Loucy (cell line): ENCODE measurements around the gene STT3A.

Experiments
- H2AFZ ChIP-seq: fragments of 200-600 bp; sonication (generic); 2 replicates; pipeline ENCODE4 v1.6.0; 2016; ENCODE audit warnings: antibody characterized with exemption, mild to moderate bottlenecking, low read length, moderate library complexity
- H3F3A ChIP-seq: fragments of 200-600 bp; 2 replicates; pipeline ENCODE4 v1.6.0; 2016; ENCODE audit warnings: antibody characterized with exemption, low read depth, mild to moderate bottlenecking
- H3K27me3 ChIP-seq: fragments of 200-600 bp; sonication (generic); 2 replicates; pipeline ENCODE4 v1.6.1; 2014; ENCODE audit warnings: low read length, mild to moderate bottlenecking; ENCODE audit not compliant: insufficient read depth, poor library complexity, severe bottlenecking
- H3K36me3 ChIP-seq: fragments of 200-600 bp; sonication (generic); 2 replicates; pipeline ENCODE4 v1.6.1; 2016; ENCODE audit warnings: low read length; ENCODE audit not compliant: insufficient read depth
- H3K4me1 ChIP-seq: fragments of 200-600 bp; sonication (generic); 2 replicates; pipeline ENCODE4 v1.5.1; 2014; ENCODE audit warnings: low read length, mild to moderate bottlenecking; ENCODE audit not compliant: insufficient read depth, poor library complexity, severe bottlenecking
- H3K4me2 ChIP-seq: fragments of 200-600 bp; sonication (generic); 2 replicates; pipeline ENCODE4 v1.6.0; 2014; ENCODE audit warnings: antibody characterized with exemption, low read length, low read depth, mild to moderate bottlenecking; ENCODE audit not compliant: poor library complexity, severe bottlenecking
- H3K4me3 ChIP-seq: fragments of 200-600 bp; sonication (generic); 2 replicates; pipeline ENCODE4 v1.5.1; 2014; ENCODE audit warnings: low read length, mild to moderate bottlenecking, mixed read lengths; ENCODE audit not compliant: poor library complexity, severe bottlenecking
- H3K79me2 ChIP-seq: fragments of 200-600 bp; sonication (generic); 2 replicates; pipeline ENCODE4 v1.6.1; 2014; ENCODE audit warnings: low read length; ENCODE audit not compliant: insufficient read depth
- H3K9ac ChIP-seq: fragments of 200-600 bp; sonication (generic); 2 replicates; pipeline ENCODE4 v1.6.0; 2014; ENCODE audit warnings: mild to moderate bottlenecking, low read depth, low read length, moderate library complexity; ENCODE audit not compliant: poor library complexity, severe bottlenecking
- H3K9me2 ChIP-seq: fragments of 200-600 bp; sonication (generic); replicated peaks from 2 replicates; pipeline ENCODE4 v1.6.1; 2016; ENCODE audit warnings: low read depth, low read length, mixed read lengths
- H3K9me3 ChIP-seq: fragments of 200-600 bp; sonication (generic); 2 replicates; pipeline ENCODE4 v1.6.1; 2014; ENCODE audit warnings: mild to moderate bottlenecking, antibody characterized with exemption, low read length, low read depth; ENCODE audit not compliant: insufficient read depth
- H4K20me1 ChIP-seq: fragments of 200-600 bp; sonication (generic); 2 replicates; pipeline ENCODE4 v1.6.0; 2014; ENCODE audit warnings: antibody characterized with exemption, low read length, mild to moderate bottlenecking; ENCODE audit not compliant: insufficient read depth, poor library complexity, severe bottlenecking
- CTCF ChIP-seq: fragments of 200-600 bp; sonication (generic); conservative IDR thresholded peaks from 2 replicates; pipeline ENCODE4 v1.5.1; 2014; ENCODE audit warnings: mild to moderate bottlenecking, antibody characterized with exemption, low read length
- EZH2phosphoT487 ChIP-seq: fragments of 200-600 bp; IDR thresholded peaks from 2 replicates; pipeline ENCODE4 v1.6.1; 2018; ENCODE audit warnings: antibody characterized with exemption, mild to moderate bottlenecking, moderate library complexity, borderline replicate concordance

STT3A gene

GRCh38 chr11:125663910-125664309, 71.3 kb downstream of the STT3A start:
- Histone ChIP-seq H2AFZ (no peak overlapping the region), H3K4me2 (no peak overlapping the region), H3K4me1 (no peaks in the 10 kb centered on the region), H4K20me1 (peaks cover 8% of the 10 kb centered on the region), H3K27me3 (no peaks in the 10 kb centered on the region), H3K4me3 (no peak overlapping the region), H3F3A (no peaks in the 10 kb centered on the region), H3K36me3 (peaks cover 62% of the 10 kb centered on the region), H3K9me3 (no peaks in the 10 kb centered on the region; the same call in 1 of the 2 replicates), H3K9ac (no peak overlapping the region), H3K79me2 (peaks cover 16% of the 10 kb centered on the region; the same call in 1 of the 2 replicates), H3K9me2 (no peaks in the 10 kb centered on the region)
- TF ChIP-seq EZH2phosphoT487 = no peak
- no peak for TF ChIP-seq CTCF

GRCh38 chr11:125667151-125667550, 74.5 kb downstream of the STT3A start:
- Histone ChIP-seq H3K4me1 (no peaks in the 10 kb centered on the region), H3K36me3 (peaks cover 68% of the 10 kb centered on the region), H3K79me2 (peaks cover 19% of the 10 kb centered on the region; the same call in 1 of the 2 replicates)

DNA sequence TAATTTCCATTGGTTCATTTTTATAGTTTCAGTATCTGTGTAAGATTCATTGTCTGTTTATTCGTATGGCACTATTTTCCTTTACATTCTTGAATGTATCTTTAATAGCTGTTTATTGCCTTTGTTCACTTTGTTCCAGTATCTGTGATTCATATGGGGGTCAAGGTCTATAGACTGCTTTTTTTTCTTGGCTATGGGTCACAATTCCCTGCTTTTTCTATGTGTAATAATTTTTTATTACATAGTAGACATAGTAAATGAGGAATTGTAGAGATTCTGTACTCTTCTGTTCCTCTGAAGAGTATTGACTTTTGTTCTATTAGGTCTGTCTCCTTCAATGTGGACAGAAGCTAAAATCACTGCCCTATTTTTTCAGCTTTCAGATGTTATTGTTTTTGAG, 77.5 kb downstream of the STT3A start:
- Histone ChIP-seq H3K36me3 (peaks cover 59% of the 10 kb centered on the region), H3K79me2 (peaks cover 19% of the 10 kb centered on the region; the same call in 1 of the 2 replicates), H3K4me1 (no peaks in the 10 kb centered on the region), H4K20me1 (peaks cover 11% of the 10 kb centered on the region), H3K9ac (no peak overlapping the region), H3F3A (no peaks in the 10 kb centered on the region), H3K9me2 (no peaks in the 10 kb centered on the region), H3K9me3 (no peaks in the 10 kb centered on the region), H2AFZ (no peak overlapping the region), H3K27me3 (no peaks in the 10 kb centered on the region), H3K4me3 (no peak overlapping the region), H3K4me2 (no peak overlapping the region)
- no peak for TF ChIP-seq CTCF
- TF ChIP-seq EZH2phosphoT487 = no peak

More at GRCh38 chr11:125667151-125667550, 74.5 kb downstream of the STT3A start:
- Histone ChIP-seq H3K9ac (no peak overlapping the region), H3F3A (no peaks in the 10 kb centered on the region), H3K27me3 (no peaks in the 10 kb centered on the region), H2AFZ (no peak overlapping the region), H3K4me3 (no peak overlapping the region), H3K9me2 (no peaks in the 10 kb centered on the region), H4K20me1 (peaks cover 11% of the 10 kb centered on the region), H3K9me3 (no peaks in the 10 kb centered on the region; the same call in 1 of the 2 replicates), H3K4me2 (no peak overlapping the region)
- TF ChIP-seq CTCF = no peak
- TF ChIP-seq EZH2phosphoT487 = no peak
